NCI-H1092 treated with DMSO at 0.1 percent for 48 hours (cell line): Measurements from ENCODE around the gene GOLGA8O.
"Not testable (repeated sequence)": the region's sequence is repeated elsewhere in the genome, so short reads cannot be mapped to it uniquely, and the experiment has no call there.

Source experiments
- DNase-seq: peaks from one replicate; lab custom pipeline; 2025; lab: John Stamatoyannopoulos, UW

The GOLGA8O gene

DNA sequence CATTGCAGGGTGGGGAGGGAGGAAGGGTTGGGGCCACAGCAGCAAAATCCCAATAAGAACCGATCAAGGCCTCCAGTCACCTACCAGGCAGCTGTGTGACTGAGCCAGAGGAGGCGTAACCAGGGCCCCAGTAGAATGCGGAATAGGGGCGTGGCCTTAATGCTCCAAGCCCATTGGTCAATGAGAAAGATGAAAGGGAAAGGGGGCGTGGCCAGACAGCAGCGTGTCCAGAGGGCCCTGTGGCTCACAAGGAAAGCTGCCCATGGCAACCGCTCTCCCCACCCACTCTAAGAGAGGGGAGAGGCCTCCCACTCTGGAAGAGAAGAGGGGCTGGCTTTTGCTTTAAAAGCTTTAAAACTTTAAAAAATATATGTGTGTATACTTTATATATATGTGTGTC, at the start of gene GOLGA8O:
TSS of gene GOLGA8O (minus strand) at position 101 of the 400 bp plus-strand sequence. CDS start at position 3, 98 bp downstream.
- not testable (repeated sequence) for DNase-seq

GRCh38 chr15:32504152-32504811, 48.8 kb upstream of the GOLGA8O start:
- not testable (repeated sequence) for DNase-seq

DNA sequence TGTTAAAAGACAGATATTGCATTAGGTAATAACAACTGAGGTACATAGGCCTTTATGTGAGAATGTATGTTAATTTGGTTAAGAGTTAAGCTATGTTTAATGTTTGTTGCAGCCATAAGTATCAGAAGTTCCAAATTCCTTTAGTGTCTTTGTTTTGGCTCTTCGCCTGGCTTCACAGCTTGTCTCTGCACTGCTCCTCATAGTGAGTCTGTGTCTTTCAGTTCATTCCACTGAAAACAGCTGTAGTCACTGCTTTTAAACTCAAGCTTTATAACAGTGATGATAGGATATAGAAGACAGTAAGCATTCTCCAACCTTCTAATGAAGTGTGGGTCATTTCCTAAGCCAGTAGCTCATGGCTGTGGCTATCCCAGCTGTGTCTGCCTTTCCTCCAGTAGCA, 47.5 kb upstream of the GOLGA8O start:
- not testable (repeated sequence) for DNase-seq

DNA sequence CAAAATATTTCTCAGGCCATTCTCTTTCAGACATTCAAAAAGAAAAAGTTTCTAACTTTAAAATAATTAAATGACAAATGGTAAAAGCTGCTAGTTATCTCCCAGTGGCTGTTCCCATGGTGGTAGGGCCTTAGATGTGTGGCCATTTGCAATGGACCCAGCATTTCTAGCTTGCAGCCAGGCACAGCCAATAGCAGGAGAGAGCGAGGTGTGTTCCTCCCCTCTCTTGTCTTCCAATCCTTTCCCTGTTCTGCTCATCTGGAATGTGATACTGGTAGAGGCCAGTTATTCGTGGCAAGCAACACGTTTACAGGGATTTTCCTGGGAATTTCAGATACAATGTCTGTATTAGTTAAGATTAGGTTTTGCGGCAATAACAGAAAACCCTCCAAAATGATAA, 37.3 kb upstream of the GOLGA8O start:
- not testable (repeated sequence) for DNase-seq

DNA sequence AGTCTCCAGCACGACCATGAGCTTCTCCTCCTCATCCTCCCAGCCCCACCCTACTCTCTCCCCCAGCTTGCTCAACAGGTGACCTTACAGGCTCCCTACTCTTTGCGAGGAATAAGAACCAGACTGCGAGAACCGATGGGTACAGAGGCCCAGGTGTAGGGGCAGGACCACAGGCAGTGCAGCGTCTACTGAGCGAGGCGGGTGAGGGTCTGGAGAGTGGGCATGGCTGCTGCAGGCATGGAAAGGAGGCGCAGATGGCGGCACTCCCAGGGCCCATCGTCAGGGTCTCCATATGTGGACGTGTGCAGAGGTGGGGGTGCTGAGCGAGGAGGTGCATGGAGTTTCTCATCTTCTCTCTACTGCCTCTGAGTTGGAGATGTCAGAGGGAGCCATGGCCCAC, 31.0 kb upstream of the GOLGA8O start:
- not testable (repeated sequence) for DNase-seq

DNA sequence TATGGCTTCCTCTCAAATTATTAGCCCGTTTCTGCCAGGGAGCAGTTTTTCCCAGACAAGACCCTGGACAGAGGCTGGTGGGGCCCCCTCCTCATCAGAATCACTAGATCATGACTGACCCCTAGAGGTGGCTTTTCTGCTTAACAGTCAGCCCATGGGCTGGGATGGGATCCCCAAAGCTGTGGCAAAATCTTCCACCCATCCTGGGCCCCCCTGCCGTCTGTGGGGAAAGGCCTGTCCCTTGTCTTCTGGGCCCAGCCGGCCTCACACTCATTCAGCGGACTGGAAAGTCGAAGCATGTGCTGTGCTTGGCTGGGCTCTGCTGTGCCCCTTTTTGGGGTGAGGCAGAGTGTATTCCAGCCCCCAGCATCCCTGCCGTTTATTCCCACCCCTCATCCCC, 27.9 kb upstream of the GOLGA8O start:
- DNase-seq, result not testable (repeated sequence)

DNA sequence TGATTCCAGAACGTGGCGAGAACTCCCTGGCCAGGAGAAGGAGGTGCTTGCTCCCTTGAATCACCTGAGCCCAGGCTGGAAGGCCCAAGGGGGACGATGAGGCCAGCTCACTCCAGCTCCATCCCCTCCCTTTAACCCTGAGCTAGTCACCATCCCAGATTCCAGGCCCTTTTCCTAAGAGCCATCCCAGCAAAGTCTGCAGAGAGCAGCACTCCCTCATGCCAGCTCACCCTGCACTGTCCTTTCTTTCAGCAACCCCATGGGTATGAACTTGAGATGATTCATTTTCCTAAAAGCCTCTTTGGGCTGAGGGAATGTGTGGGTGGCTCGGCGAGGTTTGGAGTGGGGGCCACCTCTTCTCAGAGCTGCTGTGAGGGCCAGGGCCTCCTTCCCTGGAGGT, 26.2 kb upstream of the GOLGA8O start:
- not testable (repeated sequence) for DNase-seq

DNA sequence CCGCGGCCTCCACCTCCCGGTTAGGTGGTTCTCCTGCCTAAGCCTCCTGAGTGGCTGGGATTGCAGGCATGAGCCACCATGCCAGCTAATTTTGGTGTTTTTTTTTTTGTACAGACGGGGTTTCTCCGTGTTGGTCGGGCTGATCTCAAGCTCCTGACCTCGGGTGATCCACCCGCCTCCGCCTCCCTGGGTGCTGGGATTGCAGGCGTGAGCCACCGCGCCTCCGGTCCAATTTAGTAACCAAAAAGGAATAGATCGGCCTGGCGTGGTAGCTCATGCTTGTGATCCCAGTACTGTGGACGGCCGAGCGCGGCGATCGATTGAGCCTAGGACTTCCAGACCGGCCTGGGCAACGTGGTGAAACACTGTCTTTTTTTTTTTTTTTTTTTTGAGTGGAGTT, 12.6 kb upstream of the GOLGA8O start:
- not testable (repeated sequence) for DNase-seq

GRCh38 chr15:32440445-32440977, 14.9 kb downstream of the GOLGA8O start:
- DNase-seq, result not testable (repeated sequence)

GRCh38 chr15:32434102-32434963, 21.1 kb downstream of the GOLGA8O start:
- not testable (repeated sequence) for DNase-seq

GRCh38 chr15:32427635-32428034, 27.8 kb downstream of the GOLGA8O start:
- DNase-seq, result not testable (repeated sequence)

DNA sequence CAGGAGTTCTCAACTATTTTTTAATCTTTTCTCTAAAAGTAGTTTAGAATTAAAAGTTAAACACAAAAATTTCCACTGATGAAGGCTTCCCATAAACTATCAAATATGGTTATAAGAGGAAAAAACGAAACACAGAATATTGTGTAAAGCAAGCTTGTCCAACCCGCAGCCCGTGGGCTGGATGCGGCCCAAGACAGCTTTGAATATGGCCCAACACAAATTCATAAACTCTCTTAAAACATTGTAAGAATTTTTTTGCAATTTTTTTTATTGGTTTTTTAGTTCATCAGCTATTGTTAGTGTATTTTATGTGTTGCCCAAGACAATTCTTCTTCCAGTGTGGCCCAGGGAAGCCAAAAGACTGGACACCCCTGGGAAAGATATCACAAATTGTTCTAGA, 28.9 kb downstream of the GOLGA8O start:
- DNase-seq, result not testable (repeated sequence)

DNA sequence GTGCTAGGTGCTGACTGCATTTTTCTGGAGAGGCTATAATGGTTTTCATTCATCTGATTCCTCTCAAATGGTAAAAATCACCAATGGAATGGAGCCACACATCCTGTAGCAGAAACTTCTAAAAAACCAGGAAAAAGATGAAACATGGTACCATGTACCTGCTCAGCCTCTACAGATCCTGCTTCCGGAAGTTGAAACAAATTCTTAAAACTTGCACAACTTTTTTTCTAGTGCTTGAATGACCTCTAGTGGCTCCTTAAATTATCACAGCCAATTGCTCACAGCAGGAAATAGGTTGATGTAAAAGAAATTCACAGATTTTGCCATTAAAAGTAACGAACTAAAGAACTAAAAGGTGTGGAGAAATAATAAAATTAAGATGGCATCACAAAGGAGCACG, 47.5 kb downstream of the GOLGA8O start:
- not testable (repeated sequence) for DNase-seq

- not testable (repeated sequence) for DNase-seq
Observed at GRCh38 chr15:32403192-32403591, 52.2 kb downstream of the GOLGA8O start, which contains the start of gene GOLGA8K. Gene GOLGA8K, minus strand, starts transcription at chr15:32403292. Its CDS starts 98 bp downstream, at chr15:32403194.

DNA sequence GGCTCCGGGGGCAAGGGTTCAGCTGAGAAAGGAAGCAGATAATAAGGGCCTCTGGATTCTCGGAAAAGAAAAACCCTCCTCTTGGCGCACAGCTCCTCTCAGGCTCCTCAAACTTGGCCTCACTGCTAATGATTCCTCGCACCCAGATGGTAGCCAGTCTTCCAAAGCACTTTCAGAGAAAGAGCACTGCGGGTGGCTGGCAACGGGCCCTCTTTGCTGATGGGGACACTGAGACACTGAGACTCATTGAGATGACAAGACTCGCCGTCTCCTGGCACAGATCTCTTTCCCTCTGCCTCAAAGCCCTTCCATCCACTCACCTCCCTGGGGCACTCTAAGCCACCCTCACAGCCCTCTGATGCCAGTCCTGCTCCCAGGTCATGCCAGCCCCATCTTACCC, 58.9 kb downstream of the GOLGA8O start:
- not testable (repeated sequence) for DNase-seq
